H1 (cell line): ENCODE results near the gene KBTBD2. TPM values are rescaled to one million over a fixed set of nuclear protein-coding genes. Genes with fewer than 3 reads are reported as not detected.

Source experiments
- CTCF ChIA-PET: fragments of 300-600 bp; sonication (Branson Sonifier 250); formaldehyde crosslinking; loops from one replicate; lab custom pipeline; 2021; ENCODE audit not compliant: partially characterized antibody; lab: Charles Lee
- POLR2A ChIA-PET: fragments of 300-600 bp; sonication (Branson Sonifier 250); formaldehyde crosslinking; loops from one replicate; lab custom pipeline; 2021; ENCODE audit warnings: inconsistent platforms; ENCODE audit not compliant: partially characterized antibody; lab: Charles Lee
- DNase-seq, 2 experiments: peaks; one replicate each; pipeline versions ENCODE4 v3.0.0 to v3.0.0-alpha.2; 2010 to 2022; ENCODE audit warnings: low spot score in 2 of 2, low read depth in 1 of 2, mixed read lengths in 1 of 2
- FAIRE-seq: peaks from 2 replicates; lab custom pipeline; 2011; peaks lifted over from hg19 to GRCh38; lab: Jason Lieb, UNC
- H2AFZ ChIP-seq: 2 replicates; pipeline ENCODE4 v1.8.1; 2012; ENCODE audit warnings: low read length, inconsistent platforms
- H2AK5ac ChIP-seq: 2 replicates; pipeline ENCODE4 v1.6.1; 2013; ENCODE audit warnings: low read depth, low read length
- H2BK120ac ChIP-seq: replicated peaks from 2 replicates; pipeline ENCODE3; 2013; ENCODE audit warnings: low read depth, low read length, inconsistent platforms
- H2BK12ac ChIP-seq: 2 replicates; pipeline ENCODE4 v1.6.1; 2013; ENCODE audit warnings: low read depth, low read length
- H2BK15ac ChIP-seq: 2 replicates; pipeline ENCODE4 v1.6.1; 2013; ENCODE audit warnings: low read length
- H2BK20ac ChIP-seq: 2 replicates; pipeline ENCODE4 v1.6.1; 2013; ENCODE audit warnings: low read length
- H2BK5ac ChIP-seq: 2 replicates; pipeline ENCODE4 v1.6.1; 2013; ENCODE audit warnings: low read depth, low read length
- H3K14ac ChIP-seq: 2 replicates; pipeline ENCODE4 v1.6.1; 2013; ENCODE audit warnings: inconsistent platforms; ENCODE audit not compliant: insufficient read length
- H3K18ac ChIP-seq: 2 replicates; pipeline ENCODE4 v1.6.1; 2013; ENCODE audit warnings: low read length; ENCODE audit errors: extremely low read depth
- H3K23ac ChIP-seq: 2 replicates; pipeline ENCODE4 v1.6.1; 2013; ENCODE audit warnings: inconsistent platforms; ENCODE audit not compliant: insufficient read length
- H3K23me2 ChIP-seq: 2 replicates; pipeline ENCODE4 v1.6.1; 2013; ENCODE audit warnings: low read depth, low read length
- H3K27ac ChIP-seq: 2 replicates; pipeline ENCODE4 v1.6.1; 2011; ENCODE audit warnings: low read depth, low read length, inconsistent platforms
- H3K27me3 ChIP-seq, 4 experiments: replicated peaks in 1 of 4; 1 replicate in 1 of 4; 2 replicates in 3 of 4; pipeline versions ENCODE4 v1.6.1 to v1.8.1; 2011 to 2013; ENCODE audit warnings: low read length in 3 of 4, mild to moderate bottlenecking in 3 of 4, inconsistent platforms in 2 of 4, mixed read lengths in 2 of 4, moderate library complexity in 1 of 4; ENCODE audit not compliant: control insufficient read depth in 3 of 4, insufficient read depth in 3 of 4; ENCODE audit errors: extremely low read depth in 1 of 4
- H3K36me3 ChIP-seq, 4 experiments: 2 replicates each; pipeline versions ENCODE4 v1.6.1 to v1.8.1; 2011 to 2013; ENCODE audit warnings: mild to moderate bottlenecking in 4 of 4, low read length in 3 of 4, moderate library complexity in 2 of 4, control low read depth in 1 of 4, inconsistent platforms in 1 of 4; ENCODE audit not compliant: insufficient read depth in 4 of 4, control insufficient read depth in 2 of 4
- H3K4ac ChIP-seq: replicated peaks from 2 replicates; pipeline ENCODE3; 2013; ENCODE audit warnings: low read length, low read depth, mixed read lengths, inconsistent platforms; ENCODE audit not compliant: insufficient read length
- H3K4me1 ChIP-seq, 4 experiments: replicated peaks in 1 of 4; 1 replicate in 1 of 4; 2 replicates in 3 of 4; pipeline versions ENCODE4 v1.6.1 to v1.8.1; 2011 to 2013; ENCODE audit warnings: low read length in 3 of 4, inconsistent platforms in 2 of 4, mixed read lengths in 1 of 4; ENCODE audit not compliant: insufficient read depth in 4 of 4, control insufficient read depth in 3 of 4
- H3K4me2 ChIP-seq, 2 experiments: 2 replicates each; pipeline versions ENCODE4 v1.6.1 to v1.8.1; 2011 to 2013; ENCODE audit warnings: low read depth in 2 of 2, low read length in 2 of 2, control low read depth in 1 of 2, inconsistent platforms in 1 of 2, mild to moderate bottlenecking in 1 of 2; ENCODE audit not compliant: insufficient read depth in 1 of 2
- H3K4me3 ChIP-seq, 4 experiments: fragments of 200-600, 300-600 bp in 1 of 4; sonication (generic), shearing (Covaris generic), sonication (Bioruptor Twin) in 1 of 4; 2 replicates each; pipeline versions ENCODE4 v1.5.1 to v1.8.1; 2011 to 2016; ENCODE audit warnings: low read length in 4 of 4, low read depth in 3 of 4, control low read depth in 2 of 4, inconsistent platforms in 2 of 4, mild to moderate bottlenecking in 2 of 4, mixed read lengths in 1 of 4, moderate library complexity in 1 of 4; ENCODE audit not compliant: insufficient read depth in 2 of 4; ENCODE audit errors: extremely low read depth in 1 of 4
- H3K56ac ChIP-seq: replicated peaks from 2 replicates; pipeline ENCODE3; 2013; ENCODE audit warnings: low read depth, mild to moderate bottlenecking, mixed read lengths, low read length, inconsistent platforms; ENCODE audit not compliant: insufficient read length
- H3K79me1 ChIP-seq: 2 replicates; pipeline ENCODE4 v1.6.1; 2013; ENCODE audit warnings: low read depth, low read length, control low read depth
- H3K79me2 ChIP-seq, 2 experiments: 2 replicates each; pipeline versions ENCODE4 v1.6.1 to v1.8.1; 2012 to 2013; ENCODE audit warnings: low read length in 2 of 2, mild to moderate bottlenecking in 2 of 2, inconsistent platforms in 1 of 2; ENCODE audit not compliant: insufficient read depth in 2 of 2, control insufficient read depth in 1 of 2
- H3K9ac ChIP-seq, 4 experiments: replicated peaks in 1 of 4; 1 replicate in 1 of 4; 2 replicates in 3 of 4; pipeline versions ENCODE4 v1.6.1 to v1.8.1; 2011 to 2013; ENCODE audit warnings: low read depth in 3 of 4, low read length in 3 of 4, control low read depth in 2 of 4, mild to moderate bottlenecking in 2 of 4, moderate library complexity in 2 of 4, inconsistent platforms in 1 of 4; ENCODE audit errors: extremely low read depth in 1 of 4
- H3K9me3 ChIP-seq, 2 experiments: 2 replicates each; pipeline versions ENCODE4 v1.6.1 to v1.8.1; 2012 to 2013; ENCODE audit warnings: mild to moderate bottlenecking in 2 of 2, moderate library complexity in 2 of 2, control low read depth in 1 of 2, inconsistent platforms in 1 of 2, low read depth in 1 of 2, low read length in 1 of 2, mixed read lengths in 1 of 2; ENCODE audit not compliant: insufficient read depth in 2 of 2
- H4K20me1 ChIP-seq, 2 experiments: replicated peaks in 1 of 2; 2 replicates each; pipeline versions ENCODE3 to v1.8.1; 2011 to 2013; ENCODE audit warnings: inconsistent platforms in 2 of 2, low read length in 2 of 2, mild to moderate bottlenecking in 1 of 2; ENCODE audit not compliant: insufficient read depth in 2 of 2, control insufficient read depth in 1 of 2
- H4K5ac ChIP-seq: 2 replicates; pipeline ENCODE4 v1.6.1; 2013; ENCODE audit warnings: low read length, low read depth, mixed read lengths, inconsistent platforms; ENCODE audit not compliant: insufficient read length
- H4K8ac ChIP-seq: 2 replicates; pipeline ENCODE4 v1.8.0; 2013; ENCODE audit warnings: mild to moderate bottlenecking, moderate library complexity, low read length, inconsistent platforms; ENCODE audit not compliant: insufficient read depth; ENCODE audit errors: extremely low read depth
- H4K91ac ChIP-seq: replicated peaks from 2 replicates; pipeline ENCODE3; 2013; ENCODE audit warnings: low read length, mixed read lengths, inconsistent platforms; ENCODE audit not compliant: insufficient read length
- WGBS, 2 experiments: shearing (Covaris generic) in 1 of 2; methylation state at CpG; one replicate each; pipeline versions ENCODE4 v1.1.6 to v1.1.7; 2013 to 2015; ENCODE audit warnings: low lambda C conversion rate in 2 of 2, mixed read lengths in 2 of 2, inconsistent platforms in 1 of 2, low coverage in 1 of 2, missing lambda C conversion rate in 1 of 2; ENCODE audit not compliant: insufficient replicate concordance in 2 of 2, insufficient coverage in 1 of 2, insufficient read length in 1 of 2; ENCODE audit errors: extremely low coverage in 1 of 2, missing lambda C conversion rate in 1 of 2; 5-methylcytosine and 5-hydroxymethylcytosine counted together
- polyA plus RNA-seq, 7 experiments: library from polyadenylated mRNA; depleted of rRNA in 3 of 7; stranded (reverse) in 5 of 7; unstranded in 2 of 7; fragments of >200 nt in 5 of 7; fragments of 200-250 nt in 2 of 7; gene quantifications; 1 replicate in 5 of 7; 2 replicates in 1 of 7; 4 replicates in 1 of 7; pipeline versions ENCODE4 v1.2.1 to v1.2.3, GENCODE V29; 2011 to 2013; ENCODE audit warnings: missing spikeins in 2 of 7, mixed read lengths in 2 of 7
- total RNA-seq: library from RNA; stranded (reverse); fragmentation: NEBNext Ultra II Directional; extraction: Animal tissue kit (Norgen Biotek cat#: 25700); gene quantifications from 2 replicates; pipeline ENCODE4 v1.2.1, GENCODE V29; 2021

KBTBD2 gene
- total and polyA plus RNA-seq, 2 of the 8 experiments (the other 6 are each of a cell fraction or from before 2014, with no cell fraction given), result 13.1 to 25.7 TPM

- Histone ChIP-seq H3K56ac (no peak overlapping the region), H3K4me2 (no peak overlapping the region), H4K8ac (no peak overlapping the region), H2BK12ac (no peak overlapping the region), H3K79me2 (no peaks in the 10 kb centered on the region), H2BK20ac (no peak overlapping the region), H2AFZ (no peak overlapping the region), H3K4me1 (no peaks in the 10 kb centered on the region), H3K36me3 (no peaks in the 10 kb centered on the region), H3K79me1 (no peaks in the 10 kb centered on the region), H3K27me3 (no peaks in the 10 kb centered on the region), H3K9ac (no peak overlapping the region), H2BK120ac (no peak overlapping the region), H2AK5ac (no peak overlapping the region), H3K14ac (no peak overlapping the region), H4K20me1 (peaks cover 0 to 1% of the 10 kb centered on the region in 2 experiments), H3K9me3 (no peaks in the 10 kb centered on the region), H3K23me2 (peaks cover 2% of the 10 kb centered on the region; the same call in 1 of the 2 replicates), H2BK5ac (no peak overlapping the region), H3K27ac (no peak overlapping the region), H3K4me3 (no peak overlapping the region), H3K23ac (no peak overlapping the region), H3K4ac (no peak overlapping the region), H2BK15ac (no peak overlapping the region), H3K18ac (no peak overlapping the region), H4K5ac (no peak overlapping the region), H4K91ac (no peak overlapping the region)
- ChIA-PET POLR2A (interaction anchor here (0.7 kb wide), 1 partner anchor 25 kb away, joined by 3 read pairs; no protein-coding TSS in a partner anchor), CTCF (interaction anchor here (1.4 kb wide), 1 partner anchor 115 kb away, joined by 3 read pairs; no protein-coding TSS in a partner anchor)
- 92% methylated on average over 3 of the region's 3 CpGs; no CpG with 5 or more reads in 1 of the 2 experiments for WGBS, 2 experiments
- FAIRE-seq (no peak), DNase-seq (no peak)
Measured at GRCh38 chr7:32916006-32916405, 24.4 kb upstream of the KBTBD2 start.
